Activated CD8-positive, alpha-beta memory T cell treated with anti-CD3 and anti-CD28 coated beads for 36 hours (primary cell): Measurements from ENCODE around the gene CLEC4F. TPM values are rescaled to one million over a fixed set of nuclear protein-coding genes. Genes with fewer than 3 reads are reported as not detected.
"Not testable (repeated sequence)": the region's sequence is repeated elsewhere in the genome, so short reads cannot be mapped to it uniquely, and the experiment has no call there.

Source experiments
- CTCF ChIA-PET: fragments of 350-600 bp; sonication (Branson Sonifier 250); formaldehyde crosslinking; loops from one replicate; lab custom pipeline; 2021; ENCODE audit warnings: antibody characterized with exemption; lab: Charles Lee
- POLR2A ChIA-PET: fragments of 350-600 bp; sonication (Branson Sonifier 250); formaldehyde crosslinking; loops from one replicate; lab custom pipeline; 2021; ENCODE audit warnings: antibody characterized with exemption; lab: Charles Lee
- total RNA-seq, 2 experiments: library from RNA; stranded (reverse); gene quantifications; one replicate each; pipeline ENCODE4 v1.2.3, GENCODE V29; 2021

The CLEC4F gene
- total RNA-seq, 2 experiments from 2014 or later: not detected

DNA sequence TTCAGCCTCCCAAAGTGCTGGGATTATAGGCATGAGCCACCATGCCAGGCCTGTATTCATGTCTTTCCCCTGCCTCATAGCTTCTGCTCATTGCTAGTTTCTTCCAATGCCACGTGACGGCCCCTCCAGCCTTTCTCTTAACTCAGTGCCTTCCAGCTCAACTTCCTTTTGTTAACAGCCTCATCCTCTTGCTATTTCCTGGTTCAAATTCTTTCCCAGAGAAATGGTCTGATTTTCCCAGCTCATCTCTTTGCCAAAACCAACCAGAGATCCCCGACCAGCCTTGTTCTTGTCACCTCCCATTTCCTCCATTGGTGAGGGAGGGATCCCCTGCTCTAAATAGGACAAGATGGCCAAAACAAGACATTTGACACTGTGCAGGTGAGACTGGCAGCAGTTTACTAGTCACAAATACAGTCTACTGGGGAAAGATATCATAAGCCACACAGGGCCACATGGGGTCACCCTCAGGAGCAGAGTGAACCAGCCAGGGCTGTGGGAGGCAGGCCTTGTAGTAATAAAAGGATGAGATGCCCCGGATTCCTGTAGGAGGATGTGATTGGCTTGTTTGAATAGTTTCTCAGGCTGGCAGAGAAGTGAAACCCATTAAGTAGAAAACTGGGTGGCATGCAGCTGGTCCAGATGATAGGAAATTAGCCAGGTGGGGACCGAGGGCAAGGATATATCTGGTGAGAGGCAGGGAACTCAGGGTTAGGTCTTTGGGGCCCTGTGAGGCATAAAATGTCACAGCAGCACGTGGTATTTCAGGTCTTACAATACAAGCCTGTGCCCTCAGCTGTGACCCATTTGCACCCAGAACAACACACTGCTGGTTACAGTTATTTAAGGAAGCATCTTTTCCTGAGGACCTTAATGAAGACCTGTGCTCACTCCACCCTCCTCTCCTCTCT lies 8.8 kb upstream of the CLEC4F start:
- CTCF ChIA-PET: interaction anchor here (0.5 kb wide), 1 partner anchor 61 kb away, joined by 3 read pairs; no protein-coding TSS in a partner anchor
- POLR2A ChIA-PET: no interaction called here

DNA sequence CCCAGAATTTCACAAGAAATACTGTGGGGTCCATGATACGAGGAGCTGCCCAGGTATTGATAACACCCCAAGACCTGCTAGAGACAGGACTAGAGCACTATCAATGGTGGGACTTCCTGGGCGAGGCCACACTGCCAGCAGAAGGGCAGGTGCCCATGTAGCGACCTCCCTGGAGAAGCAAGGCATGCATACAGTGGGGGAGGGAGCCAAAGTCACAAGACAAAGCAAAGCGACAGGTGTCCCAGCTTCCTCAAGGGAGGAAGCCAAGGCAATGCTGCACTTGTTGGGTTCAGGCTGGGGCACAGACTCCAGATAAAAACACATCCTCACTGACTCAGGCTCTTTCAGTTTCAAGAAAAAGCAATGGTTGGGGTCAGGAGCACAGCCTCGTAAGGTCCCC lies 7.7 kb upstream of the CLEC4F start:
- POLR2A ChIA-PET: no interaction called here
- CTCF ChIA-PET: no interaction called here

DNA sequence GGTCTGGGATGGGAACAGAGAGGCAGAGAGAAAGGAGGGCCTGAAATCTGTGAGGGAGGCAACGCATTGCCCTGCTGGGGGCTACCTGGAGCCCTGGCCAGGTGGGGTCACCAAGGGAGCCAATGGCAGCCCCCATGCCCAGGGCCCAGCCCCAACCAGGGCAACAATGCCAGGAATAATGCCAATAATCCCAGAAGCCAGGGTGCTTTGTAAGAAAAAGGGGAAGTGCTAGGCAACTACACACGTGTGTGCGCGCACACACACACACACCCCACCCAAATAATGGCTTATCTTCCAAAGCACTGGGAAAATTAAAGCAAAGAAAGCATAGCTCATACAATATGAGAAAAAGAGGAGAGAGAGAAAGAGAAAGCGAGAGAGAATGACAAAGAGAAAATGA lies 7.0 kb upstream of the CLEC4F start:
- ChIA-PET POLR2A (no interaction called here), CTCF (no interaction called here)

DNA sequence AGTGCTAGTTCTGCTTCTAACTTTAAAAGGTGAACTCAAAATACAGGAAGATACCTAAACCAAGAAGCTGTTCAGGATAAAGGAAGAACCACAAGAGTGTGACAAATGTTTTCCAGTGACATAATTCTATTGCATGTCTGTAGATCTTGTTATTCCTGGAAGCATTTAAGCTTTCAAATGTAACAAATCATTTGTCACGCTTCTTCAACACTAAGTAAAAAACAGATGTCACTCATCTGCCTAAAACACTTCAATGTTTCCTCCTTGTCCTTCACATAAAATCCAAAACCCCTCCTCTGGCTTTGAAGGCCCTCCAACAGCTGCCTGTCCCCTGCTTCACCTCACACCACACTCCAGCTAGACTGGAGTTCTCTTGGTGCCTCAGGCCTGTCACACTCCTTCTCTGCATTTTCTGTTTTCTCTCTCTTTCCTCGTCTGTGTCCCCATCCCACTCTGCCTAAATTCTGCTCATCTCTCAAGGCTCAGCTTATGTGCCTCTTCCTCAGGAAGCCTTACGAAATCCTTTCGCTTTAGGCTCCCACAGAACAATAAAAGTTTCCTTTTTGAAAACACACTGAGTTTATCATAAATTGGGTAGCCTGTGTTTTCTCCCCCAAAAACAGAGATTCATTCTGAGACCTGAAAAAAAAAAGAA lies 6.4 kb upstream of the CLEC4F start:
- POLR2A ChIA-PET: no interaction called here
- CTCF ChIA-PET: no interaction called here

DNA sequence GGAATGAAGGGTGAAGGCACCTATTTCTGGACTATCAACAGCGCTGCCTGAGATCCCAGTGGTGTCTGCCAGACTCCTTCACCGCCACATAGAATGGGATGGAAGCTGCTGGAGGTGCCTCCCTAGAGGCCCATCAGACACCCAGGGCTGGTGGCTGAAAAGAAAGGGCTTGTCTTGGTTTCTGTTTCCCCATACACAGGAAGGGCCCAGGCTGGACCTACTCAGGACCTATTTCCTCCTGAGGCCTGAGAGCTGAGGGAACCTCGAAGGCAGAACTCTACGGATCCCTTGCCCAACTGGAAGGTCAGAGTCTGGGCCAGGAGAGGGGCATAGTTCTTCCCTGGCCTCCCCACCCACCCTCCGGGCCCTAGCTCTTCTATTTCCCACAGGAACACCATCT lies 2.9 kb upstream of the CLEC4F start:
- ChIA-PET POLR2A (no interaction called here), CTCF (no interaction called here)

DNA sequence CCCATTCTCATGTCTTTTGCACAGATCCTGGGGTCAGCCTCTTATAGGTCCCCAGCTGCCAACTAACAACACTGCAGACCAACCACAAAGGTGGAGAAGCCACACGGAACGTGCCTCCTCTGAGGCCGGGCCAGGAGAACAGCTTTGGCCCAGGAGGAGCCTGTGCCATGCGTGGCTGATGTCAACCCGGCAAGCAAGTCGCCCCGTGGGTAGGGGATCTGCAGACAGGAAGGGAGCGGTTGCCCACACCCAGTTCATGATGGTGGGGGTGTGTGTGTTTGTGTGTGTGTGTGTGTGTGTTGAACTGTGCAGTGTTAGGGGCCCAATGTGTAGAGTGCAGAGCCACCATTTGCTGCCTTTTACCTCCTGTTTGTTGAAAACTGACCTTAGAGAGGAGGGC lies 2.4 kb upstream of the CLEC4F start:
- ChIA-PET CTCF (no interaction called here), POLR2A (no interaction called here)

DNA sequence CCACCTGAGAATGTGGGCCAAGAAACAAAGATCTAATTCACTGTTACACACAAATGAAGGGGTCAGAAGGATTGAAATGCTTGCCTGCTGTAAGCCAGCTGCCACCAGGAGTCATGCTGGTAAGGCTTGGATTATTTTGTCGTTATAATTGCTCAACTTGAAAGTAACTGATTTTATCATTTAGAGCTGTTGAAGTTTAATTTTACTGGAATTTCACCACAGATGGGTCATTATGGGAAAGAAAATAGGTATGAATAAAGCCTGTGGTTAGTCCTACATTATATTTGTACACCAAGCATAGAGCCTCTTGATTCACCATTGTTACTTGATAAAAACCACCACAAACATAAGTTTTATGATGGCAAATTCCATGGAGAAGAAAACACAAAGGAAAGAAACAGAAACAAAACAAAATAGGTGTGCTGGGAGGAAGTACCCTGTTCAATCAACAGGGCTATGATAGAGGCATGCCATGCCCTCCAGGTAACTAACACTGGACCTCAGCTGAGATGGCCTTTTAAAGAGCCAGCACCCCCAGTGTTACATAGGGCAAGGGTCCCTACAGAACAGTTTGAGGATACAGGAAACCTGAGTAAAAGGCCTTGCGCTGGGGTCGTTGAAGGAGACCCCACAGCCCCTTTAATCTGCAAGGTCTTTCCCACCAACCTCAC lies 3.0 kb downstream of the CLEC4F start:
- POLR2A ChIA-PET: no interaction called here
- CTCF ChIA-PET: no interaction called here

DNA sequence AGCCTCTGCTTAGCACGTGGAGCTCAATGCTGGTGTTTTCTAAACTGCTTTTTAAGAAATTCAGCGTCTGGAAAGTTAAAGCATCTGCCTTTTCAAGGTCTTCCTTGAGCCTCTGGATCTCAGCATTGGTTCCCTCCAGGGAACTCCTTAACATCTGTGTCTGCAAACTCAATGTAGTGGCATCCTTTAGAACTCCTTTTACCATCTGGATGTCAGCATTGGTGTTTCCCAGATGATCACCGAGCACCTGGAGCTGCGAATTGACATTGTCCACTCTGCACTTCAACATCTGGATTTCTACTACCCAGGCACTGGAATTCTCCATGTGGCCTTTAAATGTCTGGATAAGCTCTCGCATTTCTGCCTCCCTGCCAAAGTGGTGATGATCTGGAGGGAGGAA lies 3.7 kb downstream of the CLEC4F start:
- CTCF ChIA-PET: no interaction called here

DNA sequence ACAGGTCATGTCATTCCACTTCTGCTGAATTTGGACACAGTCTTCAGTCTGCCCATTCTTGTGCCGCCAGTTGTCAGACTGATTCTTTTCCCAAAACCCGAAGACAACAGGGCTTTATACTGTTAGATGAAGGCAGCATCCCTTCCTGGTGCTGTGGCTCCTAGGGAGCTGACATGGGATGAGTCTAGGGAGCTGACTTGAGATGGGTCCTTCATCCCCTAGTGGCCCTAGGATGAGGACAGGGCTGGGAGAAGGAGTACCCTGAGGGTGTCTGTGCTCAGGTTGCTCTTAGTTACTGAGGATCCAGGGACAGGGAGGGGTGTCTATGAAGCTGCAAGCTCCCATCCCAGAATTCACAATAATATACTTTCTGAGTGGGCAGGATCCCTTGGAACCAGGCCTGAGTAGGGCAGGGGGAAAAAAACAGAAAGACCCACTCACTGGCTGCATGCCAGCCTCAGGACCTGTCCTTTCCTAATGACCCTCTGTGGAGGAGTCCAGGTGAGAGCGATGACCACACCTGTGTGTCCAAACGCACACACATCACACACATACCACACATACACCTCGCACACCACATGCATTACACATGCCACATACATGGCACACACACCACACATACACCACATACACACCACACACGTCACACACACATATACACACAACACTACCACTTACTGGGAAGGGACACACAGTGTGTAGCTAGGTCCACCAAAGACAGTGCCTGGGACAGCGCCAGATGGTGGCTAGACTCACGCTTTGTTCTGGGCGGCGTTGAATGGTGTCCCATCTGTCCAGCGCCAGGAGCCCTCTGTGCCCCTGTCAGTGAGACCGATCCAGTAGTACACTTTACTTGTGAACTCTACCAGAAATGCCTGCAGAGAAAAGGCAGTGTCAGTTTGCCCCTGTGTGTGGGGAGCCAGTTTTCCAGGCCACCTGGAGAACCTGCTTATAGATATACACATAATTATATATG lies 11.1 kb downstream of the CLEC4F start:
- POLR2A ChIA-PET: no interaction called here

More for the DNA sequence above, 3.7 kb downstream of the CLEC4F start:
- POLR2A ChIA-PET: no interaction called here

DNA sequence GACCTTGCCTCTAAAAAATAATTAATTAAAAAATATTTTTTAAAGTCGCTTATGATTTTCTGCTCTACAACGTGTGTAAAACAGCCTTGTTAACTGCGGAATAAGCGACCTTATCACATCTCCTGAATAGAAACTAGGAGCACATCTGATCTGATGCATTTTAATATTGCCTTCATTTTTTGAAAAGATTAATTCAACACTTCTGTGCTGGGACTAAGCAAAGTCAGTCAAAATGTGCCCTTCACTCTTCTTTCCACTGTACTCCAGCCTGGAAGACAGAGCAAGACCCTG lies 12.6 kb downstream of the CLEC4F start:
- CTCF ChIA-PET: no interaction called here
- POLR2A ChIA-PET: no interaction called here

More for the DNA sequence above, 11.1 kb downstream of the CLEC4F start:
- CTCF ChIA-PET: no interaction called here

DNA sequence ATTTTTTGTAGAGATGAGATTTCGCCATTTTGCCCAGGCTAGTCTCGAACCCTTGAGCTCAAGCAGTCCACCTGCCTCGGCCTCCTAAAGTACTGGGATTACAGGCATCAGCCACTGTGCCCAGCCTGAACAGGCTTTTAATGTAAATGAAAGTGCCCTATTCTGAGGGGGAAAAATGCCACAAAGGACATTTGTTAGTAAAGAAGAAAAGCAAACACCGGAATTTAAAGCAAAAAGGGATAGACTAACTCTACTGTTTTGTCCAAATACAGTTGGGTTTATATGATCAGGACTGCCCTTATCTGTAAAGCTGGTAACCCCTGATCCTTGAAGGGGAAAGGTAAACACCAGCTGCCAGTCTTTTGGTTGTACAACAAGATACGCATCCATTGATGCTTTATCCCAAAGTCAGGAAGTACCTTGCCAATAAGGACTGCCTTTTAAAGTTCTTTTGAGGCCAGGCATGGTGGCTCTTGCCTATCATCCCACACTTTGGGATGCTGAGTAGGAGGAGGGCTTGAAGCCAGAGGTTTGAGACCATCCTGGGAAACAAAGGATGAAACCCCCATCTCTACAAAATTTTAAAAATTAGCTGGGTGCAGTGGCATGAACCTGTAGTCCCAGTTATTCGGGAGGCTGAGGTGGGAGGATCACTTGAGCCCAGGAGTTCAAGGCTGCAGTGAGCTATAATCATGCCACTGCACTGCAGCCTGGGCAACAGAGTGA lies 13.1 kb downstream of the CLEC4F start:
- CTCF ChIA-PET: no interaction called here
- POLR2A ChIA-PET: no interaction called here

DNA sequence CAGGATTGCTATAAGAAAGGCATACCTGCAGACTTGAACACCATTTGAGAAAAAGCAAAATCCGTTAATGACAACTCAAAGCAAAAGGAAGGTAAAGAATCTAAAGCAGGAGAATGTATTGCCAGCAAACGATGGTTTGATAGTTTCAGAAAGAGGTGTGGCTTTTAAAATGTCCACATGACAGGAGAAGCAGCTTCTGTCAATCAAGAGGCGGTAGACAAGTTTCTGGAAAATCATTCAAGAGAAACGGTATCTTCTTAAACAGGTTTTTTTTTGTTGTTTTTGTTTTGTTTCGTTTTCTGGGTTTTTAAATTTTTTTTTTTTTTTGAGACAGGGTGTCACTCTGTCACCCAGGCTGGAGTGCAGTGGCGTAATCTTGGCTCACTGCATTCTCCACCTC lies 13.8 kb downstream of the CLEC4F start:
- POLR2A ChIA-PET: no interaction called here

DNA sequence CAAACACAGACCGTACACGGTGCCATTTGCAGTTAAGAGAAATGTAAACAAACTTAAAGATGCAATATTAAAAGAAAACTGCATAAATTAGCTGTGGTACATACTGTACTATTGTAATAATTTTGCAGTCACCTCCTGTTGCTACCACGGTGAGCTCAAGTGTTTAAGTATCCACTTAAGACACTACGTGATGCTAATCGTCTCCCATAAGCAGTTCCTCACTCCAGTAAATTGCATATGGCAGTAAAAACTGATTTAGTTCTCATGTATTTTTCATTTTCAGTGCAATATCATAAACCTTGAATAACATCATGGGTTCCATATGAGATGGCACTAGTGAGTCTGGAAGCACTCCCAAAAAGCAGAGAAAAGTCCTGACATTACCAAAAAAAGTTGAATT lies 14.4 kb downstream of the CLEC4F start:
- POLR2A ChIA-PET: no interaction called here
- CTCF ChIA-PET: no interaction called here

More for the DNA sequence above, 13.8 kb downstream of the CLEC4F start:
- CTCF ChIA-PET: no interaction called here

DNA sequence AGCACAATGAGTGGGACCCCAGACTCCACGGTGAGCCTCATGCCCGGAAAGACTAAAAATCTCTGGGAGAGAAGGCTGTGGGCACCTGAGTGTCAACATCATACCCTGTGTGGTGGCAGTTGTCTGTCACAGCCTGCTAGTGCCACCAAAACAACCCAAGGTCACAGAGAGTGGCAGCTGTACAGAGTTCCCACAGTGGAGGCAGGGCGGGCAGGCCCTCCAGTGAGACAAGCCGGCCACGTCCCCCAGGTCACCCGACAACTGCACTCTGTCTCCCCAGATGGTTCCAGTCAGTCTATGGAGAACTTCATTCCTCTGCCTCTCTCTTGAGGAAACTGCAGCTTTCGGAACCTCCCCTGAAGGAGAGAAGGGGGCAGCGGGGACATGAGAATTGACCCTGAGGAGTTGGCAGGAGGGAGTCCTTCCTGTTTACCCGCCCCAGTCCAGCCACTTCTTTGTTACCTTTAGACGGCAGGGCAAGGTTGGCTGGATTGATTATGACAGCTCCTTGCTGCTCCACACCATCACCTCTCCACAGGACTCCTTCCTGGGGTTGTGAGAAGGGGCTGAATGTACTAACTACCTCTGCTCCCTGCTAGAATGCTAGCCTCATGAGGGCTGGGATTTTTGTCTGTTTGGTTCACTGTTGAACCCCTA lies 18.7 kb downstream of the CLEC4F start:
- CTCF ChIA-PET: interaction anchor here (1.2 kb wide), 1 partner anchor 147 kb away, joined by 3 read pairs; no protein-coding TSS in a partner anchor
- POLR2A ChIA-PET: no interaction called here

DNA sequence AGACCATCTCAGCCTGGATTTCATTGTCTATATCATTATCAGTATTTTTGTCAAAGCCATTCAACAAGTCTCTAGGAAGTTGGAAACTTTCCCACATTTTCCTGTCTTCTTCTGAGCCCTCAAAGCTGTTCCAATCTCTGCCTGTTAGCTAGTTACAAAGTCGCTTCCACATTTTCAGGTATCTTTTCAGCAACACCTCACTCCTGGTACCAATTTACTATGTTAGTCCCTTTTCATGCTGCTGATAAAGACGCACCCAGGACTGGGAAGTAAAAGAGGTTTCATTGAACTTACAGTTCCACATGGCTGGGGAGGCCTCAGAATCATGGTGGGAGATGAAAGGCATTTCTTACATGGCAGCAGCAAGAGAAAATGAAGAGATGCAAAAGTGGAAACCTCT lies 20.7 kb downstream of the CLEC4F start:
- POLR2A ChIA-PET: no interaction called here
- CTCF ChIA-PET: no interaction called here

DNA sequence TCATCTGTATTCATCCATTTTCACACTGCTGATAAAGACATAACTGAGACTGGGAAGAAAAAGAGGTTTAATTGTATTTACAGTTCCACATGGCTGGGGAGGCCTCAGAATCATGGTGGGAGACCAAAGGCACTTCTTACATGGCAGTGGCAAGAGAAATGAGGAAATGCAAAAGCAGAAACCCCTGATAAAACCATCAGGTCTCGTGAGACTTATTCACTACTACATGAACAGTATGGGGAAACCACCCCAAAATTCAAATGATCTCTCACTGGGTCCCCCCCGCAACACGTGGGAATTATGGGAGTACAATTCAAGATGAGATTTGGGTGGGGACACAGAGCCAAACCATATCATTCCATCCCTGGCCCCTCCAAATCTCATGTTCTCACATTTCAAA lies 22.4 kb downstream of the CLEC4F start:
- CTCF ChIA-PET, POLR2A ChIA-PET: not testable (repeated sequence)

DNA sequence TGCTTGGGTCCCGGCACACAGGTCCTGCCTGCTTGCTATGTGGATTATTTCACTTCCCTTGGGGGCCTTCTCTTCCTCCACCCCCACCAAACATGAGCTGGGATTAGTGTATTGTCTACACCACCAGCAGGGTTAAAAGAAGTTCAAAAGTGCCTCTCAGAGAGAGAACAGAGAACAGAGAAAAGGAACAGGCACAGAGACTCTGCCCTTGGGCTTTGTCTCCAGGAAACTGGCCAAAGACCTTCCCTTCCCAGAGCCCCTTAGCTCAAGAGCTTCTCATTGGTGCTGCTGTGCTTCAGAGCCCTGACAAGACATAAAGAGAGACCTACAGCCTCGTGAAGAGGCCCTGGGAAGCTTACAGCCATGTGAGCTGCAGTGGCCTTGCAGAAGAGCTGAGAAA lies 22.9 kb downstream of the CLEC4F start:
- ChIA-PET POLR2A (no interaction called here), CTCF (no interaction called here)

DNA sequence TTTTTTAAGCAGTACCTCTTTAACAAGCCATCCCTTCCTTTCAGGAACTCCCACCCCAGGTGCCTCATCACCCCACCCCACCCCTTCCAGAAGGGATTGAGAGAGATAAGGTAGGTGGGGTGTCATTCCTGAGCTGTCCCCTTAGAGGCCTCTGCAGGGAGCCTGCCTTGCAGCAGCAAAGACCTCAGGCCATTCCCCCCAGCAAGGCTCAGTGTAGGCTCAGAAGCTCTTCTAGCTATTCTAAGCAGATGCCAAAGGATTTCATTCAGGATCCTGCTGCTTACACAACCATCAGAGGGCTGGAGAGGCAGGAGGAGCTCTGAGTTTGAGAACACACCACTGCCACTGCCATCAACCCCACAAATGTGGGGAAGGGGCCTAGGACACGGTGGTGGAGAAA lies 24.1 kb downstream of the CLEC4F start:
- ChIA-PET POLR2A (no interaction called here), CTCF (interaction anchor here (1.4 kb wide), 1 partner anchor 189 kb away, joined by 4 read pairs; no protein-coding TSS in a partner anchor)
